Osteocyte (in vitro differentiated cells): Measurements from ENCODE around the gene NOL3. TPM values are rescaled to one million over a fixed set of nuclear protein-coding genes. Genes with fewer than 3 reads are reported as not detected.

ENCODE experiments used
- DNase-seq: peaks from one replicate; pipeline ENCODE4 v3.0.0; 2021; ENCODE audit warnings: mixed read lengths; ENCODE audit not compliant: unreplicated experiment; ENCODE audit errors: extremely low spot score
- H3K27ac Mint-ChIP-seq: one replicate; pipeline ENCODE4 v1.8.0; 2021; ENCODE audit warnings: mild to moderate bottlenecking, mixed read lengths; ENCODE audit not compliant: unreplicated experiment
- H3K27me3 Mint-ChIP-seq: one replicate; pipeline ENCODE4 v1.8.0; 2021; ENCODE audit warnings: mixed read lengths; ENCODE audit not compliant: unreplicated experiment
- H3K36me3 Mint-ChIP-seq: one replicate; pipeline ENCODE4 v1.8.0; 2021; ENCODE audit warnings: mixed read lengths; ENCODE audit not compliant: unreplicated experiment
- H3K4me1 Mint-ChIP-seq: one replicate; pipeline ENCODE4 v1.8.0; 2021; ENCODE audit warnings: mixed read lengths; ENCODE audit not compliant: unreplicated experiment
- H3K4me3 Mint-ChIP-seq: one replicate; pipeline ENCODE4 v1.8.0; 2021; ENCODE audit warnings: mild to moderate bottlenecking, moderate library complexity, mixed read lengths; ENCODE audit not compliant: unreplicated experiment
- H3K9me3 Mint-ChIP-seq: one replicate; pipeline ENCODE4 v1.8.0; 2021; ENCODE audit warnings: mixed read lengths; ENCODE audit not compliant: unreplicated experiment
- total RNA-seq: library from RNA; stranded (reverse); gene quantifications from 2 replicates; pipeline ENCODE4 v1.2.1, GENCODE V29; 2021
- TF ChIP-seq, protein P1 (sequence below): fragments of 200-600 bp; sonication (generic); IDR thresholded peaks from 2 replicates; pipeline ENCODE4 v1.5.0; 2021; ENCODE audit warnings: antibody characterized with exemption, mild to moderate bottlenecking, moderate library complexity

NOL3 gene
- total RNA-seq, 1 donor from 2014 or later = 22.8 TPM

DNA sequence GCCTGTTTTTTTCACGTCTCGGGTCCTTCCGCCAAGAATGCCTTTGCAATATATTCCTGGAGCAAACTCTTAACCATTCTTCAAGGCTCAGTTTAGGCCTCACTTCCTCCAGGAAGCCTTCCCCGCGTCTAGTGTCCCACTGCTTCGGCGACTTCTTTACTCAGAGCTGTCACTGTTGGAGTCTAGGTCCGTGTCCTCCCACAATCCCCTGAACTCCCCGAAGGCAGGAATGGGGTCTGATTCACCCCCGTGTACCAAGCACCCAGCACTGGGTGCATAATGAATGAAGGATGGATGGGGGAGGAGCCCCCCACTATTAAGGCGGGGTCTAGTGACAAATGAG is 12.9 kb downstream of the NOL3 start:
- DNase-seq = no peak
- H3K4me1 Mint-ChIP-seq = peaks cover 12% of the 10 kb centered on the region
- H3K9me3 Mint-ChIP-seq = no peaks in the 10 kb centered on the region
- TF ChIP-seq, protein P1, sequence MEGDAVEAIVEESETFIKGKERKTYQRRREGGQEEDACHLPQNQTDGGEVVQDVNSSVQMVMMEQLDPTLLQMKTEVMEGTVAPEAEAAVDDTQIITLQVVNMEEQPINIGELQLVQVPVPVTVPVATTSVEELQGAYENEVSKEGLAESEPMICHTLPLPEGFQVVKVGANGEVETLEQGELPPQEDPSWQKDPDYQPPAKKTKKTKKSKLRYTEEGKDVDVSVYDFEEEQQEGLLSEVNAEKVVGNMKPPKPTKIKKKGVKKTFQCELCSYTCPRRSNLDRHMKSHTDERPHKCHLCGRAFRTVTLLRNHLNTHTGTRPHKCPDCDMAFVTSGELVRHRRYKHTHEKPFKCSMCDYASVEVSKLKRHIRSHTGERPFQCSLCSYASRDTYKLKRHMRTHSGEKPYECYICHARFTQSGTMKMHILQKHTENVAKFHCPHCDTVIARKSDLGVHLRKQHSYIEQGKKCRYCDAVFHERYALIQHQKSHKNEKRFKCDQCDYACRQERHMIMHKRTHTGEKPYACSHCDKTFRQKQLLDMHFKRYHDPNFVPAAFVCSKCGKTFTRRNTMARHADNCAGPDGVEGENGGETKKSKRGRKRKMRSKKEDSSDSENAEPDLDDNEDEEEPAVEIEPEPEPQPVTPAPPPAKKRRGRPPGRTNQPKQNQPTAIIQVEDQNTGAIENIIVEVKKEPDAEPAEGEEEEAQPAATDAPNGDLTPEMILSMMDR = no peak
- no peaks in the 10 kb centered on the region for H3K36me3 Mint-ChIP-seq
- no peak overlapping the region for H3K27ac Mint-ChIP-seq
- H3K27me3 Mint-ChIP-seq = no peaks in the 10 kb centered on the region
- H3K4me3 Mint-ChIP-seq = no peak overlapping the region

DNA sequence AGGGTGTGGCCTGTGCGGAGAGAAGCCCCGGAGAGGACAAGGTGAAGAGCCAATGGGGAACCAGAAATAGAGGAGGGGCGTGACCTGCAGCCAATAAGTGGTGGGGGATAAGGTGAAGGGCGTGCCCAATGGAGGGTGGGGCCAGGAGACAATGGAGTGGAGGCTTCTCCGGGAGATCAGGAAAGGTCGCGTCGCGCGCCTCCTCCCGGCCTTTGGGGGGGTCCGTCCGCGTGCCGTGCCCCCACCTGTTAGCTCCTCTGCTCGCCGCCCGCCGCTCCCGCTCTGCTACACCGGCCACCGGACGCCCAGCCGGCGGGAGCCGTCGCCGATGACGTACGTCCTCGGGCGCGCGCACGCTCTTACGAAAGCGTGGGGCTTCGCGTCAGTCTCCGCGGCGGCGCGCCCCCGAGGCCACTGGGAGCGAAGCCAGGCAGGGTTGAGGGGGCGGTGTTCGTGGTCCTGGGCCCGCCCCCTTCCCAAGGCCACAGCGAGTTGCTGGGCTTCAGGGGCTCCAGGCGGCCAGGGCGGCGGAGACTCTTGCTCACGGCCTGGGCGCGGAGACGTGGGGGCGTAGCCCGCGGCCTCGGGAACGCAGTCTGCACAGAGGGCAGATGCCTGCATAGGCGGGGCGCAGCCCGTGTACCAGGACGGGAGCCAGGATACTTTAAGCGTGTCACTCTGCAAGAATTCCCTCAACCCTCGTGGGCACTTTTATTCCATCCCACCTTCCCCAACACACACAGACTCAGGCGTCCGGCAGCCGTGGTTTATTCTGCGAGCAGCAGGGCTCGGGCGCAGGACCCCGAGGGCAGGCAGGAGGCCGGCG is 13.5 kb downstream of the NOL3 start, which contains the start of gene MATCAP1:
MATCAP1 (minus strand) TSS at position 337 of the 826 bp plus-strand sequence. CDS start 3,353 bp downstream, outside the sequence.
- Mint-ChIP-seq H3K36me3 (no peaks in the 10 kb centered on the region), H3K4me3 (peak within 1 kb of the TSS; percentile 59), H3K27me3 (no peaks in the 10 kb centered on the region), H3K4me1 (peaks cover 12% of the 10 kb centered on the region), H3K9me3 (no peaks in the 10 kb centered on the region), H3K27ac (no peak within 1 kb of the TSS)
- TF ChIP-seq, protein P1 = no peak
- DNase-seq = peak; percentile 96

DNA sequence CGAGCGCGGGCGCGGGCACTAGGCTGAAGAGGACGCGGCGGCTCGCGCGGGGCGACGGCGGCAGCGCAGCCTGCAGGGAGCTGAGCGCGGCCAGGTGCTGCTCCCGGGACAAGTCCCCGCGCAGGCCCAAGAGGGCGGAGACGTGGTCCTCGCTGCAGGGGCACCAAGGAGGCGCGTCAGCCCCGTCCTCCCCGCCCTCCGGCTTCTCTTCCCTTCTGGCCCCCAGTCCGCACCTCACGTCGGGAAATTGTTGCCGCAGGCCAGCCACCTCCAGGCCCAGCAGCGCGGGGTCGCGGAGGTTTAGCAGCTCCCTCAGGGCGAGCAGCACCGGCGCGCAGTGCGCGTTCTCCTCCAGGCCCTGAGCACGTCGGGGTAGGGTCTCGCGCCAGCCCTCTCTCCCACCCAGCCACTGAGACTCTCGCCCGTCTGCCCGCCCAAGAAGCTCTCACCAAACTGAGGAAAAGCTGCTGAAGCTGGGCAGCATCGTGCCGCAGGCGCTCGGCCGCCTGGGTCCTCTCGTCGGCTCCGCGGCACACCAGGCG is 14.2 kb downstream of the NOL3 start:
- Mint-ChIP-seq H3K36me3 (no peaks in the 10 kb centered on the region), H3K4me3 (peak overlapping the region; percentile 59), H3K27me3 (no peaks in the 10 kb centered on the region), H3K27ac (no peak overlapping the region), H3K4me1 (peaks cover 11% of the 10 kb centered on the region), H3K9me3 (no peaks in the 10 kb centered on the region)
- no peak for DNase-seq
- TF ChIP-seq, protein P1 = no peak

DNA sequence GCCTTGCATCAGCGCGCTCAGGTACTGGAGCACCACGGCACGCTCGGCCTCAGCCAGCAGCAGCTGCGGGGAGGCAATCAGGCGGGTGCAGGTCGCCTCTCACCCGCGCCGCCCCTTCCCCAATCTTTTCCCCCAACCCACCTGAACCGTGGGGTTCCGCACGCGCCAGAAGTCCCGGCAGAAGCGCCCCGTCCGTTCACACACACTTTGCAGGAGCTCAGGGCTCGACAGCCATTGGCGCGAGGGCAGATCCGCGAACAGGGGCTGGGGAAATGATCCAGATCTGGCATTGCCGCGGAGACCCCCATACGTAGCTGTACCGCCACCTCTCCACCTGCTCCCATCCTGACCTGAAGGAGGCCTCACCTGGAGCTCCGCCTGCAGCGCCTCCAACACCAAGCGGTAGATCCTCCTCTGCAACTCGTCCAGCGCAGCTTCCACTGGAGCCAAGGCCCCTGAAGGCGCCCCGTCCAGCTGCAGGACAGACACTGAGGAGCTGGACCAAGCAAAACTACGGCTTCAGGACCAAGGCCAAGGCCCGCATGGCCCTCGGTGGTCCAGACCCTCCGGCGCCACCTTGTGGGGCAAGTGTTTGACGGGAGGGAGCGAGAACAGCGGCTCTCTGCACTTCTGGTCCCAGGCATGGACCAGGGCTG is 14.8 kb downstream of the NOL3 start:
- TF ChIP-seq, protein P1 = peak; percentile 89
- no peaks in the 10 kb centered on the region for H3K27me3 Mint-ChIP-seq
- H3K27ac Mint-ChIP-seq = peak overlapping the region; percentile 74
- H3K9me3 Mint-ChIP-seq = no peaks in the 10 kb centered on the region
- peak; percentile 97 for DNase-seq
- peak overlapping the region; percentile 84 for H3K4me3 Mint-ChIP-seq
- peaks cover 11% of the 10 kb centered on the region for H3K4me1 Mint-ChIP-seq
- no peaks in the 10 kb centered on the region for H3K36me3 Mint-ChIP-seq

DNA sequence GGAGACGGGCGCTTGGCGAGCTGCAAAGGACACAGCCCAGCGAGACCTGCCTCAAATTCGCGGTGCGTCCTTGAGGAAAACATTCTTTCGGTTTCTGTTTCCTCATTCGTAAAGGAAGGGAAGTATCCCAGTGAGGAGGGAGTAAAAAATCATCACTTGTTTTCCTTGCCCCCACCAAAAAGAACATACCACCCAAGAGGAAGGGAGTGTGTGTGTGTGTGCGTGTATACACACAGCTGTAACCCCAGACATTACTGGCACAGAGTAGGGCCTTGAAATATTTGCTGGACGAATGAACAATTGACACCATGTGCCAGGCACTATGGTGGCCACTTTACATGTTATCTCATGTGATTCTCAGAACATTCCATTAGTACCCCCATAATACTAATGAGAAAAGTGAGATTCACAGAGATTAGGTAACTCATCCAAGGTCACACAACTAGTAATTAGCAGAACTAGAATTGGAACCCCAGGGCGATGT is 15.4 kb downstream of the NOL3 start:
- H3K36me3 Mint-ChIP-seq = no peaks in the 10 kb centered on the region

More for the DNA sequence above, 15.4 kb downstream of the NOL3 start:
- Mint-ChIP-seq H3K4me1 (peaks cover 11% of the 10 kb centered on the region), H3K4me3 (peak overlapping the region; percentile 84), H3K9me3 (no peaks in the 10 kb centered on the region), H3K27me3 (no peaks in the 10 kb centered on the region), H3K27ac (no peak overlapping the region)
- TF ChIP-seq, protein P1 = no peak
- no peak for DNase-seq
